Anterior cingulate cortex (tissue), 58 donors: Measurements from ENCODE around the gene FANCL.
"Not testable (repeated sequence)": the region's sequence is repeated elsewhere in the genome, so short reads cannot be mapped to it uniquely, and the experiment has no call there.

Source experiments
- DNase-seq, 58 donors: peaks; one replicate each; lab custom pipeline; 2025; lab: John Stamatoyannopoulos, UW

The FANCL gene

DNA sequence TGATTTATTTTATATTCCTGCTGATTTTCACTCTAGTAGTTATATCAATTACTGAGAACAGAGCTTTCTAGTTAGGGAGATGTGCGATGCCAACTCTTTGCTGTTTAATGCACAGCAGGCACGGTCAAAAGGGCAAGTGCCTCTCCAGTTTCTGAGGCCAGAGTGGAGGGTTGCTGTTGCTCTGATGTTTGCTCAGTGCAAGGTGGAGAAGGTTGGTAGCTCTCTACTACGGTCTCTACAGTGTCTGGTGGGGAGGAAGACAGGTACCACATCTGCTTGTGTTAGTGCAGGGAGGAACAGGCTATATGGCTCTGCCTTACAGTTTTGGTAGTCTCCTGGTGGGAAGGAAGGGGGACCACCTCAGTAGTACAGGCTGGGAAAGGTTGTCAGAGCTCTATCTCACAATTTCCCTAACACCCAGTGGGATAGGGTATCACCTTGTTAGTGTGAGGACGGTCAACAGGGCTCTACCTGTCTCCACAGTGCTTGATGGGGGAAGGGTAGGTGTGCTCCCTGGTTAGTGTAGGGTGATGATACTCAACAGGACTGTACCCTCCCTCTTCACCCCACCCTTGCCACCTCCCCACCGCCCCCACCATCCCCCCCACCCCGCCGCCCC lies 85.9 kb downstream of the FANCL start:
- no peak for DNase-seq

DNA sequence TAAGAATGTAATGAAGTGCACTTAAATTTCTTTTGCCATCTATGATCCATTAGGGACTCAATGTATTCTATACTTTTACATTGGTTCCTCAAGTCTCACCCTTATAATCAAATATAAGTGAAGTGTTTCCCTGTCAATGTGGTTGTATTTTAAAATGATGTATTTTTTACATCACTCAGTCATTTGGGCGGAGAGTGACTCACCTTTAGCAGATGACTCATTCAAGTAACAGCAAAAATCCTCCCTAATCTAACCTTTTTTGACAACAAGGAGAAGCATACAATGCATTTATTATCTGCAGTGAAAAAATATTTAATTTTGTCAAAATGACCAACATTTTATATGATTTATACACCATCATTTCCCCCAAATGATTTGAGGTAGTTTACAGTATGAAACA lies 94.4 kb downstream of the FANCL start:
- DNase-seq: no peak

DNA sequence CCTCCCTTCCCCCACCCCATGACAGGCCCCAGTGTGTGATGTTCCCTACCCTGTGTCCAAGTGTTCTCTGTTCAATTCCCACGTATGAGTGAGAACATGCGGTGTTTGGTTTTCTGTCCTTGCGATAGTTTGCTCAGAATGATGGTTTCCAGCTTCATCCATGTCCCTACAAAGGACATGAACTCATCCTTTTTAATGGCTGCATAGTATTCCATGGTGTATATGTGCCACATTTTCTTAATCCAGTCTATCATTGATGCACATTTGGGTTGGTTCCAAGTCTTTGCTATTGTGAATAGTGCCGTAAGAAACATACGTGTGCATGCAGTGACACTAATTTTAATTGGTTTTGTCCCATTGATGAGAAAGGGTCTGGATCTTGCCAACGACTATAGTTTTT lies 95.4 kb downstream of the FANCL start:
- not testable (repeated sequence) for DNase-seq

DNA sequence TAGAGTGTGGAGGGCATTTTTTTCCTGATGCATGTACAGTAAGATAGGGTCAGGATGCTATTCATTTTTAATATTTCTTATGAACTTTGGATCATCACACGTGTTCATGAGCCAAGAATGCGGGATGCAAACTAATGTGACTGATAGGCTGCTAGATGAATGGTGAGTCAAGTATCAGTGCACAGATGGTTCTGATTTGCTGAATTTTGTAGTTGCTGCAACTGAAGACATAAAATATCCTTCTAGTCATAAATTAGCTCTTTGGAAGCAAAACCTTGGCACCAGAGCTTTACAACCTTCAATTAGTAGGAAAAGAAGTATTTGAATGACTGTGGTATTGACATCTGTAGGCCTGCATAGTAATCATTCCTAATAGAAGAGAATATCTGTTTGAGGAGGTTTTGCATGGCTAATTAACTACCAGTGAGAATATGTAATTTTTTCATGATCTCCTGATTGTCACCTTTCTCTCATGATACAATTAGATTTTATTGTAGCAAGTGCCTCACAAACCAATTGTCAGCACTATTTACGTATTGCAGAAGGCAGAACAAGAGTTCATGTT lies 100.5 kb downstream of the FANCL start:
- DNase-seq: no peak

DNA sequence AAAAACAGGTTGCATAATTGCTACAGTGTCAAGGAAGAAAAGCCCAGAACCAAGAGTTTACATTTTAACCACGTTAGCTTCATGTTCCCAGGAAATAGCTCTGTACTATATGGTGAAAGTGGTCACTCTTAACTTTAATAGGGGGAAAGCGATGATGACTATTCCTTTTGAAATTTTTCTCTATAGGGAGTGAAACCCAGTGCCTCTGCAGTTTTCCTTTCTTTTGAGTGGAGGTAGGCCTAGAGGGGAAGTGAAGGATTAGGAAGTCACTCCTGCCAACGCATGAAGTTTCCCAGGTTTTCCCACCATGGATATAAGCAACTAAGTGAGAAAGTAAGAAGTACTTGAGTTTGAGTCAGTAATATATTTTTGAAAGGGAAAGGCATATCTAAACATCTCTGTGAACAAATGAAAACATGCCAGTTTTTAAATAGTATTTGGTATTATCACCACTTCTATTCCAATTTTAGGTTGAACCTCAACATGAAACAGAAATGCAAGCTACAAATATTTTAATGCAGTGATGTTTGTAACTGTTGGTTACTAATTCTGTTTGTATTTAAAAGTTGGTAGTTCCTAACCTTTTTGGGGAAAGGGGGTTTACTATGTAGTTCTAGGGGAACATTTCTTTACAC lies 102.6 kb downstream of the FANCL start:
- DNase-seq: no peak

DNA sequence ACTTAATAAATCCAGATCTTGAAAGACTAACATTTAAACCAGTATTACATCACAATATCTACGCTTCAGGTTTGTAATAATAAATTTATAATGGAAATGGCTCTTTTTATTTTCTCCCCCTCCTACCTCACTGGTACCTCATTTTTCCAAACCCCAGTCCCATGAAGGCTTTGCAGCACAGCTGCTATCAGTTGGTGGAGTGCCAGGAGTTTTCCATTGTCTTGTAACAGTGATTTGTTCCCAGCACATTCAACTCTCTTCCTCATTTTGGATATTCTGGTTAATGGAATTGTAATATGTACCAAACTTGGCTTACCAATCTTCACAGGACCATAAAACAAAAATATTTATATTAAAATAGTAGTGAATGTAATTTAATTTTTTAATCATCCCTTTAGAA lies 103.3 kb downstream of the FANCL start:
- peak in 14 of 58 donors; percentile 3 to 48 (median 24) for DNase-seq

DNA sequence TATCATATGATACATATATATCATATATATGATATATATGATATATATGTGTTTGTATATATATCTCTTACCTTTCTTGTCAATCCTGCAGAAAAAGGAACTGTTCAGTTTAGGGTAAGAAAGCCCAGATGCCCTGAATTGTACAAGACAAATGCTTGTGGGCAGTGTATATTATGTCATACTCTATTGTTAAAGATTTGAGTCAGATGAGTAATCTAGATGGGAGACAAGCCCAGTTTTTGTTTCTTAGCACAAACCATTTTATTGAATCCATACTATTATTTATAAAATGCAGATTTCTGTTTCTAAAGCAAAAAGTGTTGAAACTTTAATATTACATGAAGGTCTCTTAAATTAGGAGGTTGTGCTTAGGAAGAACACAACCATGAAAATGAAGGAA lies 103.9 kb downstream of the FANCL start:
- DNase-seq: peak in 1 of 58 donors; percentile 15

DNA sequence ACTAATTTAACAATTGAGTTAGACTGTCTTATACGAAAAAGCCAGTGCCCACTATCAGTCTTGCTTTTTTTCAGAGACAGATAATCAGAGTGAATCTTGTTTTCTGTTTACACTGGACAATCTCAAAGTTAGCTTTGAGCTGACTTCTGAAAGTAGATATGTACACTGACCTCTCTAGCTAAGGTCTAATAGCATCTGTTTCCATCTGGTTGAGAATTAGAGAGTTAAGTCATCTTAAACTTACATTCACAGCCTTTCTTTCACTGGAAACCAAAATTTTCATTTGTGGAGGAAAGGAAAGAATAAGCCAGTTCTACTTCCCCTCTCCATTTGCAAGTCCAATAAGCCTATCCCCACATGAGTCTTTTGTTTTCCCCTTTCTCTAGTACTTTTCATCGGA lies 105.3 kb downstream of the FANCL start:
- no peak for DNase-seq

DNA sequence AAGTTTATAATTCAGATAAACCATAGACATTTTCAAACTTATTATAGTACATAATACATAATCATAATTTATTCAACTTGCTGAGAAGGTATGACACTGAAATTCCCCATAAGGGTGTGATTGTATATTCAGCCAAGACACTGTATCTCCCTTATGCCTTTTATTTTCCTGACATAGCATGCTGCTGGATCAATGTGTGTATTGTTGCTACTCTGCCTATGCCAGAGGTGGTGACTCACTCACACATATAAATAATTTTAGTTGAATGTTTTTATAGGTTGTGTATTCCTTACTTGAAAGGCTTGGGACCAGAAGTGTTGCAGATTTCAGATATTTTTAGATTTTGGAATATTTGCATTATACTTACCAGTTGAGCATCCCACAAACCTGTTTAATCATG lies 107.7 kb downstream of the FANCL start:
- no peak for DNase-seq

DNA sequence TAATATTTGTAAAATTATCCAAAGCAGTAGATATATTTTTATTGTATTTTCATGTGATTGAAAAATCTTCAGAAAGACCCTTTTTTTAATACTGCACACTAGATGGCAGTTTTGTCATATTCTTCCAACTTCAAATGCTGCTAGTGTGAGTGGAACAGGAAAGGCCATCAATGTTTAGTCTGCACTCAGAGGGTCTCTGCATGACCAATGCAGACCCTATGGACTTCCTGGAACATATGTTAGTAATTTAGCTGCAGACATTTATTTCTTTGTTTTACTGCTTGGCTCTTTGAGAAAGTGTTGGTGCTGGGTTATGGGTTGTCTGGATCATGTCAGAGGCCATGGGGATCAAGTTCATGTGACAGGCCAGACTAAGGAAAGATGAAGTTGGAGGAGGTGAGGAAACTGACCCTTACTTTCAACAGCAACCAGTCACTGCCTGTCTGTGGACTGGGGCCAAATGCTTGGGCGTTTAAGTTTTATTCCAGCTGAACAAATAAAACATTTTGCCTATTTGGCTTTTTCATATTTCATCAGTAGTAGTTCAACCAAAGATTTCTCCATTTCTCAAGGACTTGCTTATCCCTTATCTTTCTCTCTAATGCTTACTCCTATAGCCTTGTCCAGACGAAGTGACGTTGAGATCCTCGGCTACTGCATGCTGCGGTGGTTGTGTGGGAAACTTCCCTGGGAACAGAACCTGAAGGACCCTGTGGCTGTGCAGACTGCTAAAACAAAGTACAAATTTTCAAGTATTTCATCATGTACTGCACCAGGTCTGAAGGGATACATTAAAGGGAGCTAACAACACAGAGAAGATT lies 109.7 kb downstream of the FANCL start:
- peak in 7 of 58 donors; percentile 3 to 35 (median 8) for DNase-seq

DNA sequence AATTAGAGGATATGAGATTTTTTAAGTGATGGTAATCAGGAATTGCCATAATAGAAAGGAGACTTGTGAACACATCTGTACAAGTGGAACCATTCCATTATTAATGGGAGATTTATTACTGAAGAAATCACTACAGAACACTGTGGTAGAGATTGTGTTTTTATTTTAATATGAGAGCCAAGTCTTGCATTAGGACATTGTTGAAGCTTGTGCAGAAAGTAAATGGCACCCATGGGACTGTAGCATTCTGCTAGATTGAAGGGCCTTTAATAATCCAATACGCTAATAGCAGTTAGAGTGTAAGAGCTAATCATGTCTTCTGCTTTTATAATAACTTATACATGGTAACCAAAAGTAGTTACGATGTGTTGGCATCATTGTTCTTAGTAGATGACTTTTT lies 110.9 kb downstream of the FANCL start:
- DNase-seq: no peak

DNA sequence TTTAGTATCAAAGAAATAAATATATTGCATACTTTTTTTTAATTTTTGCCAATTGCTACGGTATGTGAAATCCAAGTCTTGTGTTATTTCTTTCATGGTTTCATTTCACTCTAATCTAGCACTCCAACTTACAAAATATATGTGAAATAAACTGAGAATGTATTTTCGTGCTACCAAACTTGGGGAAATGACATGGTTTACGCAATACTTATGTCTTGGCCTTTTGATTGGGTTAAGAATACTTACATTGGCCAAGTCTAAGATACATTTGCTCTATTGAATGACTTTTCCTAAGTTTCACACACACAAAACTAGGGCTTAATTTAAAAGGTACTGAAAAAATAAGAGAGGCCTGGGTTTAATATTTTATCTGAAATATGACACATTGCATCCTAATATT lies 114.0 kb downstream of the FANCL start:
- DNase-seq: no peak

DNA sequence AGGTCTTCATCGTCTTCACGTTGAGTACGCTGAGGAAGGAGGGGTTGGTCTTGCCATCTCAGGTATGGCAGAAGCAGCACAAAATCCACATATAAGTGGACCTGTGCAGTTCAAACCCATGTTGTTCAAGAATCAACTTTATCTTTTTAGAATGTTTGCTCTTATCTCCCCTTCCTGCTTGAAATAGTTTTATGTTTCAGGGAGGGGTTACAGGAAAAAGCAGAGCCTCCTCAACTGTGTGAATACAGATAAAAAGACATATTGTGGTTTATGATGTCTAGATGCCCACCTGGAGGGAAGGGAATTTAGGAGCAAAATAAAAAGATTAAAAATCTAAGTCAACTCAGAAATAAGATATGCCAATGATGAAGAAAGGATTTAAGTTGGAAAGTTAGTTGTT lies 118.6 kb downstream of the FANCL start:
- no peak for DNase-seq

DNA sequence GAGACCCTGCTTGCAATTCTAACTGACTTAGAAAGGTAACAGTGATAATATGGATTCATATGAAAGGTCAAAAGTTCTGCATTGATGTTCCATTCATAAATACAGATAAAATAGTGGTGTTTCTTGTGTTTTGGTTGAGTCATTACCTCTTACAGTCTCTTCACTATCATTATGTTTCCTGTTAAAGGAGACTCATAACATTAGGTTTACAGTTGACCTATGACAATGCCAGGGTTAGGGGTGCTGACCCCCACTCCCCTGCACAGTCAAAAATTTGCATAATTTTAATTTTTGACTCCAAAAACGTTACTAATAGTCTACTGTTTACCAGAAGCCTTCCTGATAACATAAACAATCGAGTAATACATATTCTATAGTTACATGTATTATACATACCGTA lies 119.1 kb downstream of the FANCL start:
- DNase-seq: no peak

DNA sequence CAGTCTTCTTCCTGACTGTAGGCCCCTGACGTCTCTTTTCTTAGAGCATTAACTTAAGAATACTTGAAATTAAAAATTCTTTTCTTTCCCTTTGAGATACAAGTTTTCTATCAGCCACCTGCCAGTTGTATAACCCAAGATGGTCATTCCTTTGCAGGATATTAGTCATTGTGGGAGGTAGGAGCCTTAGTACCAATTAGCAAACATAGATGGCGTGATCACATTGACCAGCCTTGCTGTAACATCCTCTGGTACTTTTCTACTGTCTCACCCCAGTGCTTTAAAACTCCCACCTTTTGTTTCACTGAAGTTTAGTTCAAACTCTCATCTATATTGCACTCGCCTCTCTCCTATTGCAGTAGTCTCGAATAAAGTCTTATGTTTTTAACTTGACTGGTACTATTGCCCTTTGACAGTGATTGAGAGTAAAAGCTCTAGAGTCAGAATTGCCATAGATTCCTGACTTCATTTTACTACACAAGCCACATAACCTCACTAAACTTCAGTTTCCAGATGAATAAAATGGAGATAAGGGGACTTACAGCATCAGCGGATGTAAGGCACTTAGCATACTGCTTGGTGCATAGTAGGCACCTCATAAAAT lies 120.4 kb downstream of the FANCL start:
- no peak for DNase-seq

DNA sequence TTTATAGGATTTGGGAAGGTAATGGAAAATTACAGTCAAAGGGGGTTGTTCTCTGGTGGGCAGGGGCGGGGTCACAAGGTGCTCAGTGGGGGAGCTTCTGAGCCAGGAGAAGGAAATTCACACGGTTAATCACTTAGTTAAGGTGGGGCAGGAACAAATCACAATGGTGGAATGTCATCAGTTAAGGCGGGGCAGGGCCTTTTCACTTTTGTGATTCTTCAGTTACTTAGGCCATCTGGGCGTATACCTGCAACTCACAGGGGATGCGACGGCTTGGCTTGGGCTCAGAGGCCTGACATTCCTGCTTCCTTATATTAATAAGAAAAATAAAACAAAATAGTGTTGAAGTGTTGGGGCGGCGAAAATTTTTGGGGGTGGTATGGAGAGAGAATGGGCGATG lies 127.6 kb downstream of the FANCL start:
- DNase-seq: not testable (repeated sequence)

DNA sequence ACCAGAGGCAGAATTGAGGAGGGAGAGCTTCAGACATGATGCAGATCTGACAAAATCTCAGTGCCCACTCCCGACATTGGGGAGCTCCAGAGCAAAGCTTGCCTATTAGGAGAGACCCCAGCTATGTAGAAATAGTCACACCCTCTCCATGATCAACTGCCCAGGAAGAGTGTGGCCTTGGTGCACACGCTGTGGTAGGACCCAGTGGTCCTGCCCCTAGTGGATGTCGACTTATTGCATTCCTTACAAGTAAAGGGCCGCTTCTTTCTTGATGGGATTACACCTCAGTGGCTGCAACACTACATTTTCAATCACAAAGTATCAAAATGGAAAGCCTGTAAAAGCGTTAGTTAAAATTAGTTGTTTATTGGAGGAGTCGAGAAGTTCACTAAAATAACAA lies 130.4 kb downstream of the FANCL start:
- no peak for DNase-seq

DNA sequence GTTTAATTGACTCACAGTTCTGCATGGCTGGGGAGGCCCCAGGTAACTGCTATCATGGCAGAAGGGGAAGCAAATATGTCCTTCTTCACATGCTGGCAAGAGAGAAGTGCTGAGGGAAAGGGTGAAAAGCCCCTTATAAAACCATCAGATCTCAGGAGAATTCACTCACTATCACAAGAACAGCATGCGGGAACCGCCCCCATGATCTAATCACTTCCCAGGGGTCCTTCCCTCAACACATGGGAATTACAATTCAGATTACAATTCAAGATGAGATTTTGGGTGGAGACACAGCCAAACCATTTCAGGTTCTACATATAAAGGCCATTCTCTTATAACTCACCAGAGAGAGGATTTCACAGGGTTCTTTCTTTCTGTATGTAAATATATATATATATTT lies 131.6 kb downstream of the FANCL start:
- no peak for DNase-seq
